GM23338 (cell line): Measurements from ENCODE around the gene AMELY.
"Not testable (repeated sequence)": the region's sequence is repeated elsewhere in the genome, so short reads cannot be mapped to it uniquely, and the experiment has no call there.

Experiments
- EZH2 ChIP-seq: fragments of 200-600 bp; sonication (generic); IDR thresholded peaks from one replicate; pipeline ENCODE4 v1.8.0; 2017; ENCODE audit warnings: antibody characterized with exemption, mild to moderate bottlenecking, low read depth; ENCODE audit not compliant: unreplicated experiment
- EZH2phosphoT487 ChIP-seq: fragments of 200-600 bp; sonication (generic); IDR thresholded peaks from one replicate; pipeline ENCODE4 v1.8.1; 2018; ENCODE audit warnings: antibody characterized with exemption; ENCODE audit not compliant: unreplicated experiment
- POLR2AphosphoS5 ChIP-seq: IDR thresholded peaks from 2 replicates; pipeline ENCODE4 v1.6.1; 2016; ENCODE audit warnings: antibody characterized with exemption, low read depth
- ZNF331 ChIP-seq: fragments of 250-450 bp; sonication (Bioruptor Pico); IDR thresholded peaks from 2 replicates; pipeline ENCODE4 v1.5.0; 2020; ENCODE audit warnings: low read depth, mild to moderate bottlenecking, moderate library complexity
- TF ChIP-seq, protein P1 (sequence below), 2 experiments: fragments of 200-600 bp in 1 of 2; sonication (generic) in 1 of 2; conservative IDR thresholded peaks; 2 replicates each; pipeline versions ENCODE4 v1.5.1 to v1.6.1; 2016 to 2017; ENCODE audit warnings: antibody characterized with exemption in 2 of 2, low read depth in 2 of 2, mild to moderate bottlenecking in 2 of 2, moderate library complexity in 1 of 2

DNA sequence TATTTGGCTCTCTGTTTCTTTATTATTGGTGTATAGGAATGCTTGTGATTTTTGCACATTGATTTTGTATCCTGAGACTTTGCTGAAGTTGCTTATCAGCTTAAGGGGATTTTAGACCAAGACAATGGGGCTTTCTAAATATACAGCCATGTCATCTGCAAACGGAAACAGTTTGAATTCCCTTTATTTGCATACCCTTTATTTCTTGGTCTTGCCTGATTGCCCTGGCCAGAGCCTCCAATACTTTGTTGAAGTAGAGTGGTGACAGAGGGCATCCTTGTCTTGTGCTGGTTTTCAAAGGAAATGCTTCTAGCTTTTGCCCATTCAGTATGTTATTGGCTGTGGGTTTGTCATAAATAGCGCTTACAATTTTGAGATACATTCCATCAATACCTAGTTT lies 68.9 kb downstream of the AMELY start:
- TF ChIP-seq, protein P1, sequence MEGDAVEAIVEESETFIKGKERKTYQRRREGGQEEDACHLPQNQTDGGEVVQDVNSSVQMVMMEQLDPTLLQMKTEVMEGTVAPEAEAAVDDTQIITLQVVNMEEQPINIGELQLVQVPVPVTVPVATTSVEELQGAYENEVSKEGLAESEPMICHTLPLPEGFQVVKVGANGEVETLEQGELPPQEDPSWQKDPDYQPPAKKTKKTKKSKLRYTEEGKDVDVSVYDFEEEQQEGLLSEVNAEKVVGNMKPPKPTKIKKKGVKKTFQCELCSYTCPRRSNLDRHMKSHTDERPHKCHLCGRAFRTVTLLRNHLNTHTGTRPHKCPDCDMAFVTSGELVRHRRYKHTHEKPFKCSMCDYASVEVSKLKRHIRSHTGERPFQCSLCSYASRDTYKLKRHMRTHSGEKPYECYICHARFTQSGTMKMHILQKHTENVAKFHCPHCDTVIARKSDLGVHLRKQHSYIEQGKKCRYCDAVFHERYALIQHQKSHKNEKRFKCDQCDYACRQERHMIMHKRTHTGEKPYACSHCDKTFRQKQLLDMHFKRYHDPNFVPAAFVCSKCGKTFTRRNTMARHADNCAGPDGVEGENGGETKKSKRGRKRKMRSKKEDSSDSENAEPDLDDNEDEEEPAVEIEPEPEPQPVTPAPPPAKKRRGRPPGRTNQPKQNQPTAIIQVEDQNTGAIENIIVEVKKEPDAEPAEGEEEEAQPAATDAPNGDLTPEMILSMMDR (conservative IDR thresholded peaks at IDR 0.05; ENCODE audit: low read depth in 2 of 2), result not testable (repeated sequence)
- TF ChIP-seq EZH2phosphoT487, EZH2, POLR2AphosphoS5, ZNF331: not testable (repeated sequence)
